ENCODE results near the gene DACT1. TPM values are rescaled to one million over a fixed set of nuclear protein-coding genes. Genes with fewer than 3 reads are reported as not detected.

The DACT1 gene
- total RNA-seq, 2 donors from 2014 or later = 3.5 to 21.2 TPM

- DNase-seq (ENCODE audit: low spot score) = no peak
- no peak for TF ChIP-seq CTCF (IDR thresholded peaks at IDR 0.05)
These were observed 53.2 kb downstream of the DACT1 start for GRCh38 chr14:58690801-58691516.

DNA sequence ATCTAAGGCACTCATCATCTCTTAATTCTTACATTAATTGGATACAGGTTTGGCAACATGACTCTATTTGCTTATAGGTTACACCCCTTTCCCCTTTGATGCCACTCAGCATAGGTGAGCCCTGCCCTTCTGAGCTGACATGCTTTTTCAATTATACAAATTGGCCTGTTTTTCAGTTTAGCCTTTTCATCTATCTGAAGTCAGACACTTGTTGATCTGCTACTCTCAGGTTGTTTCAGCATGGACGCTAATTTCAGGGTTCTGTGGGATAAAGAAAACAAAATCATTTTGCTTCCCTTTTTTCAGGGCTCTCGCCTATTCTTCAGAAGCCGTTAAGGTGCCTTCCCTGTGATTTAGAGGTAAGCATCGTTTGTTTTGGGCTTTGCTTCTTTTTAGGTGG is 55.3 kb downstream of the DACT1 start:
- TF ChIP-seq CTCF (IDR thresholded peaks at IDR 0.05) = no peak

More at GRCh38 chr14:58690801-58691516, 53.2 kb downstream of the DACT1 start:
- no peaks in the 10 kb centered on the region for H3K27me3 ChIP-seq
- peaks cover 0 to 4% of the 10 kb centered on the region in 2 donors for H3K9me3 ChIP-seq
- H3K27ac ChIP-seq = no peak overlapping the region
- H3K4me1 ChIP-seq = no peaks in the 10 kb centered on the region
- no peaks in the 10 kb centered on the region for H3K36me3 ChIP-seq
- no peak overlapping the region for H3K4me3 ChIP-seq

GRCh38 chr14:58695514-58695913 is 57.8 kb downstream of the DACT1 start:
- TF ChIP-seq CTCF (IDR thresholded peaks at IDR 0.05) = no peak
- H3K4me3 ChIP-seq = no peak overlapping the region
- DNase-seq (ENCODE audit: low spot score) = no peak
- no peak overlapping the region for H3K27ac ChIP-seq
- H3K9me3 ChIP-seq = no peaks in the 10 kb centered on the region
- no peaks in the 10 kb centered on the region for H3K4me1 ChIP-seq
- H3K36me3 ChIP-seq = no peaks in the 10 kb centered on the region
- H3K27me3 ChIP-seq = no peaks in the 10 kb centered on the region

More for the DNA sequence above, 55.3 kb downstream of the DACT1 start:
- Histone ChIP-seq H3K27ac (no peak overlapping the region), H3K36me3 (no peaks in the 10 kb centered on the region), H3K27me3 (no peaks in the 10 kb centered on the region), H3K4me3 (no peak overlapping the region), H3K9me3 (no peaks in the 10 kb centered on the region), H3K4me1 (no peaks in the 10 kb centered on the region)
- no peak for DNase-seq (ENCODE audit: low spot score)

GRCh38 chr14:58697266-58697929 is 59.6 kb downstream of the DACT1 start:
- no peak for DNase-seq (ENCODE audit: low spot score)
- Histone ChIP-seq H3K27me3 (no peaks in the 10 kb centered on the region), H3K4me1 (no peaks in the 10 kb centered on the region), H3K27ac (no peak overlapping the region), H3K9me3 (no peaks in the 10 kb centered on the region), H3K36me3 (no peaks in the 10 kb centered on the region), H3K4me3 (no peak overlapping the region)
- TF ChIP-seq CTCF (IDR thresholded peaks at IDR 0.05) = no peak

Other genes starting within 250 kb of the DACT1 start
- gene TOMM20L, start 242.0 kb upstream of the DACT1 start, total RNA-seq = not detected
- 10 to 100 TPM; 35.4 to 84.5 TPM for gene TIMM9, start 210.4 kb upstream of the DACT1 start, total RNA-seq
- 10 to 100 TPM in 1 of 2 donors, 1 to 10 TPM in 1; 8.9 to 11.9 TPM for gene KIAA0586, start 210.2 kb upstream of the DACT1 start, total RNA-seq

All from right atrium auricular region (tissue), 2 donors.